Mesendoderm (in vitro differentiated cells): ENCODE data around the gene PRKAR2A.

Experiments
- DNase-seq: peaks from one replicate; pipeline ENCODE4 v3.0.0; 2013
- H2AK5ac ChIP-seq: 2 replicates; pipeline ENCODE4 v1.6.1; 2013; ENCODE audit warnings: low read length, inconsistent platforms
- H2BK120ac ChIP-seq: 2 replicates; pipeline ENCODE4 v1.6.1; 2013; ENCODE audit warnings: low read depth, mild to moderate bottlenecking, low read length, moderate library complexity, mixed read lengths
- H2BK15ac ChIP-seq: replicated peaks from 2 replicates; pipeline ENCODE4 v1.6.1; 2013; ENCODE audit warnings: low read depth, mild to moderate bottlenecking, moderate library complexity
- H2BK5ac ChIP-seq: 2 replicates; pipeline ENCODE4 v1.6.1; 2013; ENCODE audit warnings: low read length, inconsistent platforms
- H3K18ac ChIP-seq: 2 replicates; pipeline ENCODE4 v1.6.1; 2013; ENCODE audit warnings: mild to moderate bottlenecking, low read length, mixed read lengths
- H3K23ac ChIP-seq: one replicate; pipeline ENCODE4 v1.6.1; 2013; ENCODE audit warnings: low read length
- H3K27ac ChIP-seq: 2 replicates; pipeline ENCODE4 v1.5.1; 2013; ENCODE audit warnings: low read depth, mild to moderate bottlenecking, inconsistent platforms, low read length, moderate library complexity
- H3K27me3 ChIP-seq: 2 replicates; pipeline ENCODE4 v1.6.1; 2013; ENCODE audit warnings: low read length, control low read depth, mild to moderate bottlenecking, inconsistent platforms; ENCODE audit not compliant: insufficient read depth, poor library complexity
- H3K36me3 ChIP-seq: 2 replicates; pipeline ENCODE4 v1.6.1; 2013; ENCODE audit warnings: low read length, inconsistent platforms; ENCODE audit not compliant: control insufficient read depth, insufficient read depth
- H3K4ac ChIP-seq: one replicate; pipeline ENCODE4 v1.6.1; 2013; ENCODE audit warnings: low read depth, mild to moderate bottlenecking, low read length, moderate library complexity
- H3K4me1 ChIP-seq: 2 replicates; pipeline ENCODE4 v1.6.1; 2013; ENCODE audit warnings: low read depth, low read length, inconsistent platforms; ENCODE audit not compliant: control insufficient read depth
- H3K4me2 ChIP-seq: 2 replicates; pipeline ENCODE4 v1.6.1; 2013; ENCODE audit warnings: low read length
- H3K4me3 ChIP-seq: 2 replicates; pipeline ENCODE4 v1.5.1; 2013; ENCODE audit warnings: mild to moderate bottlenecking, low read length
- H3K56ac ChIP-seq: one replicate; pipeline ENCODE4 v1.6.1; 2013; ENCODE audit warnings: low read length
- H3K79me1 ChIP-seq: 2 replicates; pipeline ENCODE4 v1.6.1; 2013; ENCODE audit warnings: low read length, inconsistent platforms
- H3K79me2 ChIP-seq: 2 replicates; pipeline ENCODE4 v1.6.1; 2013; ENCODE audit warnings: mild to moderate bottlenecking, low read length; ENCODE audit not compliant: control insufficient read depth, insufficient read depth
- H3K9ac ChIP-seq: 2 replicates; pipeline ENCODE4 v1.6.1; 2013; ENCODE audit warnings: low read length, inconsistent platforms
- H4K5ac ChIP-seq: one replicate; pipeline ENCODE4 v1.6.1; 2013; ENCODE audit warnings: low read length
- H4K8ac ChIP-seq: one replicate; pipeline ENCODE4 v1.6.1; 2013; ENCODE audit warnings: low read depth, mild to moderate bottlenecking, control low read depth, low read length, moderate library complexity
- WGBS: extraction: QIAGEN DNeasy Blood & Tissue Kit; methylation state at CpG from one replicate; pipeline ENCODE4 v1.1.7; 2013; ENCODE audit warnings: low lambda C conversion rate, missing lambda C conversion rate; ENCODE audit not compliant: insufficient coverage; ENCODE audit errors: extremely low coverage; 5-methylcytosine and 5-hydroxymethylcytosine counted together

The PRKAR2A gene

DNA sequence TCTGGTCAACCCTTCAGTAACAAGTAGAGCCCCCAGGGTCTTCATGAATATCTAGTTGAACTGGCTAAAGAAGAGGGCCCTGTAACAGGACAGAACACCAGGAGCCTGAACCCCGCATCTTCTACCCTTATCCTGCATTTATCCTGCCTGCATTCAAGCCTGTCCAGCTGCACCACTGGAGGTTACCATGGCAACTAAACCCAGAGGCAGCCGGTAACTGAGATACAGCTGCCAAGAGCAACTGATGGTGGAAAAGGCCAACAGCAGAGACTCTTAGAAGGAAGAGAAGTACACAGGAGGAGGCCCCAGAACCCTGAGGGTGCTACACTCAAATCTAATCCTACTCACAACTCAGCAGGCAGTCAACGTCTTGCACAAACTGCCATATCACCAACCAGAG, 3.7 kb upstream of the PRKAR2A start:
- no peaks in the 10 kb centered on the region for H3K36me3 ChIP-seq
- no peak overlapping the region for H3K9ac ChIP-seq
- no peak overlapping the region for H3K27ac ChIP-seq
- no peaks in the 10 kb centered on the region for H3K27me3 ChIP-seq
- peaks cover 2% of the 10 kb centered on the region for H3K4me1 ChIP-seq
- H3K4me2 ChIP-seq: no peak overlapping the region
- no peak overlapping the region for H2BK15ac ChIP-seq
- no peak overlapping the region for H2AK5ac ChIP-seq
- no peak overlapping the region for H4K5ac ChIP-seq
- no peaks in the 10 kb centered on the region for H3K79me2 ChIP-seq
- no peak overlapping the region for H3K23ac ChIP-seq
- no peak overlapping the region for H3K4ac ChIP-seq
- no peak overlapping the region for H3K18ac ChIP-seq
- WGBS: no CpG with 5 or more reads among the region's 3 CpGs
- peak; percentile 26 for DNase-seq
- no peak overlapping the region for H4K8ac ChIP-seq
- H3K56ac ChIP-seq: no peak overlapping the region
- H2BK5ac ChIP-seq: no peak overlapping the region
- H3K79me1 ChIP-seq: no peaks in the 10 kb centered on the region
- no peak overlapping the region for H2BK120ac ChIP-seq
- H3K4me3 ChIP-seq: no peak overlapping the region

DNA sequence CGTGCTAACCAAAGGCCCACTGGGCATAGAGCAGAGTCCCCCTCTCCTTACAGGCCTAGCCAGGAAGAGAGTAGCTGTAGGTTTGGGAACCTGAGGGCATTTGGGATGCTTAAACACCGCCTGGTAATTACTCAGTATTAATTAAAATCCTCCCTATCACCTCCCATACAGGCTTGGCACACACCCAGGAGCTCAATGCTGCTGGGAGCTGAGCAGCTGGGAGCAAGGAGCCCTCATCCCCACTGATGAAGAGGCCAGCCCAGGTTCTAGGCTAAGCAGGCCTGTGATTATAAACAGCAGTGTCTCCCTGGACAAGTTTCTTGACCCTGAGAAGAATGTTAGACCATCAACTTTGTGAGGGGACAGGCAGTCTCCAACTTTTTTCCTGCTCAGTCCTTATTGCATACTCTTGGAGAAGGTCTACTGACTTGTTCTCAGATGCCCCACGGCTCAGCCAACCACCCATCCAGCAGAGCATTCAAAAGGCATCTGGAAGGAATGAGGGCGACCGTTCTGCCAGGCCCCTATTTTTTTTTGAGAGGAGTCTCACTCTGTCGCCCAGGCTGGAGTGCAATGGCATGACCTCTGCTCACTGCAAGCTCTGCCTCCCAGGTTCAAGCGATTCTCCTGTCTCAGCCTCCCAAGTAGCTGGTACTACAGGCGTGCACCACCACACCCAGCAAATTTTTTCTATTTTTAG, 1.3 kb upstream of the PRKAR2A start:
- no peaks in the 10 kb centered on the region for H3K27me3 ChIP-seq
- H3K56ac ChIP-seq: no peak overlapping the region
- DNase-seq: no peak
- no peak overlapping the region for H2BK15ac ChIP-seq
- no peak overlapping the region for H3K4ac ChIP-seq
- H2BK120ac ChIP-seq: no peak overlapping the region
- H3K4me2 ChIP-seq: no peak overlapping the region
- H3K23ac ChIP-seq: no peak overlapping the region
- no peaks in the 10 kb centered on the region for H3K79me1 ChIP-seq
- no peak overlapping the region for H2AK5ac ChIP-seq
- no peak overlapping the region for H4K5ac ChIP-seq
- H3K4me3 ChIP-seq: no peak overlapping the region
- H3K18ac ChIP-seq: no peak overlapping the region
- no peak overlapping the region for H4K8ac ChIP-seq
- peaks cover 2% of the 10 kb centered on the region for H3K4me1 ChIP-seq
- no peaks in the 10 kb centered on the region for H3K36me3 ChIP-seq
- no CpG with 5 or more reads among the region's 8 CpGs for WGBS
- H3K79me2 ChIP-seq: no peaks in the 10 kb centered on the region
- no peak overlapping the region for H2BK5ac ChIP-seq
- no peak overlapping the region for H3K9ac ChIP-seq
- H3K27ac ChIP-seq: no peak overlapping the region

GRCh38 chr3:48847053-48847503, 596 bp downstream of the PRKAR2A start:
- H4K5ac ChIP-seq: no peak overlapping the region
- H2BK120ac ChIP-seq: no peak overlapping the region
- H3K79me2 ChIP-seq: no peaks in the 10 kb centered on the region
- peak overlapping the region; percentile 86 for H3K4me2 ChIP-seq
- H3K79me1 ChIP-seq: no peaks in the 10 kb centered on the region
- peaks cover 2% of the 10 kb centered on the region for H3K4me1 ChIP-seq
- no peak overlapping the region for H2AK5ac ChIP-seq
- peak overlapping the region; percentile 73 for H3K4me3 ChIP-seq
- H3K36me3 ChIP-seq: no peaks in the 10 kb centered on the region
- peak; percentile 83 for DNase-seq
- WGBS: no CpG with 5 or more reads among the region's 42 CpGs
- peak overlapping the region; percentile 92 for H3K56ac ChIP-seq
- peak overlapping the region; percentile 33 for H3K27ac ChIP-seq
- no peak overlapping the region for H3K23ac ChIP-seq
- H3K27me3 ChIP-seq: no peaks in the 10 kb centered on the region
- no peak overlapping the region for H2BK5ac ChIP-seq
- H3K18ac ChIP-seq: no peak overlapping the region
- H2BK15ac ChIP-seq: no peak overlapping the region
- H3K9ac ChIP-seq: peak overlapping the region; percentile 84
- H3K4ac ChIP-seq: no peak overlapping the region
- no peak overlapping the region for H4K8ac ChIP-seq

- Histone ChIP-seq H3K27me3 (no peaks in the 10 kb centered on the region), H2BK15ac (no peak overlapping the region), H3K36me3 (no peaks in the 10 kb centered on the region), H4K5ac (no peak overlapping the region), H3K79me1 (no peaks in the 10 kb centered on the region), H3K4me2 (no peak overlapping the region), H3K23ac (no peak overlapping the region), H3K4ac (no peak overlapping the region), H2AK5ac (no peak overlapping the region), H3K4me1 (peaks cover 2% of the 10 kb centered on the region), H4K8ac (no peak overlapping the region), H2BK5ac (no peak overlapping the region), H3K56ac (no peak overlapping the region), H3K79me2 (no peaks in the 10 kb centered on the region), H3K9ac (no peak overlapping the region), H3K4me3 (no peak overlapping the region), H3K18ac (no peak overlapping the region), H3K27ac (no peak overlapping the region), H2BK120ac (no peak overlapping the region)
- no CpG with 5 or more reads among the region's 2 CpGs for WGBS
- DNase-seq: no peak
Measured at GRCh38 chr3:48845170-48845569, 2.5 kb downstream of the PRKAR2A start.

DNA sequence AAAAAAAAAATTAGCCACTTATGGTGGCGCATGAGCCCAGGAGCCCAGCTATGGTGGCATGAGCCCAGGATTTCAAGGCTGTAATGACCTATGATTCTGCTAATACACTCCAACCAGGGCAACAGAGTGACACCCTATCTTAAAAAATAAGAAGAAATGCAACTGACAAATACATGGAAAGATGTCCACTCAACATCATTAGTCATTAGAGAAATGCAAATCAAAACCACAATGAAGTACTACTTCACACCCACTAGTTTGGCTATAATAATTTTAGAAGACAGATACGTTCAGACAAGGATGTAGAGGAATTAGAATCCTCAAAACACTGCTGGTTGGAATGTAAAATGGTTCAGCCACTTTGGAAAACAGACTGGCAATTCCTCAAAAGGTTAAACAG, 10.5 kb downstream of the PRKAR2A start:
- no peak overlapping the region for H3K18ac ChIP-seq
- H4K5ac ChIP-seq: no peak overlapping the region
- H2BK120ac ChIP-seq: no peak overlapping the region
- no peak for DNase-seq
- no peak overlapping the region for H2AK5ac ChIP-seq
- no peak overlapping the region for H3K27ac ChIP-seq
- H3K23ac ChIP-seq: no peak overlapping the region
- H3K4me2 ChIP-seq: no peak overlapping the region
- no peaks in the 10 kb centered on the region for H3K4me1 ChIP-seq
- no peak overlapping the region for H3K9ac ChIP-seq
- H3K79me1 ChIP-seq: no peaks in the 10 kb centered on the region
- no peak overlapping the region for H4K8ac ChIP-seq
- no peak overlapping the region for H3K4ac ChIP-seq
- H3K56ac ChIP-seq: no peak overlapping the region
- no peaks in the 10 kb centered on the region for H3K36me3 ChIP-seq
- WGBS: no CpG with 5 or more reads among the region's 2 CpGs
- no peak overlapping the region for H2BK5ac ChIP-seq
- H3K4me3 ChIP-seq: no peak overlapping the region
- no peaks in the 10 kb centered on the region for H3K27me3 ChIP-seq
- no peaks in the 10 kb centered on the region for H3K79me2 ChIP-seq
- H2BK15ac ChIP-seq: no peak overlapping the region
